RWPE2 (cell line): Measurements from ENCODE around the gene SMIM12.

Experiments used
- ATAC-seq: fragments of 200-7000 bp; cut with Tn5 transposase; 3 replicates; pipeline ENCODE4 v1.9.1; 2021; ENCODE audit warnings: low read depth
- DNase-seq: peaks from one replicate; pipeline ENCODE4 v3.0.0-alpha.2; 2020; ENCODE audit warnings: low spot score
- H3K27ac ChIP-seq: fragments of 450-650 bp; 2 replicates; pipeline ENCODE4 v1.5.1; 2017; ENCODE audit warnings: mild to moderate bottlenecking; ENCODE audit not compliant: poor library complexity, severe bottlenecking
- H3K27me3 ChIP-seq: fragments of 250-450 bp; sonication (Bioruptor Pico); 2 replicates; pipeline ENCODE4 v1.5.1; 2021; ENCODE audit warnings: mild to moderate bottlenecking, moderate library complexity; ENCODE audit not compliant: insufficient read depth, poor library complexity, severe bottlenecking
- H3K36me3 ChIP-seq: fragments of 250-450 bp; sonication (Bioruptor Pico); 2 replicates; pipeline ENCODE4 v1.5.1; 2020; ENCODE audit warnings: low read depth, mild to moderate bottlenecking, moderate library complexity
- H3K4me1 ChIP-seq: fragments of 250-450 bp; sonication (Bioruptor Pico); 2 replicates; pipeline ENCODE4 v1.5.1; 2021; ENCODE audit warnings: mild to moderate bottlenecking, moderate library complexity; ENCODE audit not compliant: insufficient read depth, poor library complexity, severe bottlenecking
- H3K4me3 ChIP-seq: fragments of 250-450 bp; sonication (Bioruptor Pico); 2 replicates; pipeline ENCODE4 v1.5.1; 2021; ENCODE audit warnings: mild to moderate bottlenecking, moderate library complexity; ENCODE audit not compliant: severe bottlenecking
- H3K9me3 ChIP-seq: fragments of 250-450 bp; sonication (Bioruptor Pico); 2 replicates; pipeline ENCODE4 v1.5.1; 2021; ENCODE audit warnings: mild to moderate bottlenecking, moderate library complexity; ENCODE audit not compliant: severe bottlenecking
- TF ChIP-seq, protein P1 (sequence below): fragments of 450-650 bp; IDR thresholded peaks from one replicate; pipeline ENCODE4 v1.5.1; 2017; ENCODE audit warnings: mild to moderate bottlenecking, moderate library complexity; ENCODE audit not compliant: poor library complexity, severe bottlenecking

The SMIM12 gene

DNA sequence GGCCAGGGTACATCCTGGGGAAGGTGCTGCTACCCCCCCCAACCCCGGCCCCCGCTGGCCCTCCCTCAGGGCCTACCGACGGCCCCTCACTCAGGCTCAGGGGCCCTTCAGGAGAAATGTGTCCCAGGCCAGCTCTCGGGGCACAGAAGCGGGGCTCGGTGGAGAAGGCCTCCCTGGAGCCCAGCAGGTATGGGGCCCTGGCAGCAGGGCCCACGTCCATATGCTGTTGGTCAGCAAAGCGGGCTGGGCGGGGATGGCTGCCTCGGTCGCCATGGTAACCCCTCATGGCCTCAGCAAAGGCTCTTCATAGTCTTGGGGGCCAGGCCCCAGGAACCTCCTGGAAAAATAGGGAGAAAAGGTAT is 45.5 kb upstream of the SMIM12 start:
- no peaks in the 10 kb centered on the region for H3K4me1 ChIP-seq
- H3K27ac ChIP-seq, result no peak overlapping the region
- DNase-seq (no peak), ATAC-seq (no peak)
- TF ChIP-seq, protein P1, sequence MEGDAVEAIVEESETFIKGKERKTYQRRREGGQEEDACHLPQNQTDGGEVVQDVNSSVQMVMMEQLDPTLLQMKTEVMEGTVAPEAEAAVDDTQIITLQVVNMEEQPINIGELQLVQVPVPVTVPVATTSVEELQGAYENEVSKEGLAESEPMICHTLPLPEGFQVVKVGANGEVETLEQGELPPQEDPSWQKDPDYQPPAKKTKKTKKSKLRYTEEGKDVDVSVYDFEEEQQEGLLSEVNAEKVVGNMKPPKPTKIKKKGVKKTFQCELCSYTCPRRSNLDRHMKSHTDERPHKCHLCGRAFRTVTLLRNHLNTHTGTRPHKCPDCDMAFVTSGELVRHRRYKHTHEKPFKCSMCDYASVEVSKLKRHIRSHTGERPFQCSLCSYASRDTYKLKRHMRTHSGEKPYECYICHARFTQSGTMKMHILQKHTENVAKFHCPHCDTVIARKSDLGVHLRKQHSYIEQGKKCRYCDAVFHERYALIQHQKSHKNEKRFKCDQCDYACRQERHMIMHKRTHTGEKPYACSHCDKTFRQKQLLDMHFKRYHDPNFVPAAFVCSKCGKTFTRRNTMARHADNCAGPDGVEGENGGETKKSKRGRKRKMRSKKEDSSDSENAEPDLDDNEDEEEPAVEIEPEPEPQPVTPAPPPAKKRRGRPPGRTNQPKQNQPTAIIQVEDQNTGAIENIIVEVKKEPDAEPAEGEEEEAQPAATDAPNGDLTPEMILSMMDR, result no peak
- H3K36me3 ChIP-seq, result no peaks in the 10 kb centered on the region
- H3K4me3 ChIP-seq, result no peak overlapping the region
- H3K9me3 ChIP-seq, result no peaks in the 10 kb centered on the region
- no peaks in the 10 kb centered on the region for H3K27me3 ChIP-seq

DNA sequence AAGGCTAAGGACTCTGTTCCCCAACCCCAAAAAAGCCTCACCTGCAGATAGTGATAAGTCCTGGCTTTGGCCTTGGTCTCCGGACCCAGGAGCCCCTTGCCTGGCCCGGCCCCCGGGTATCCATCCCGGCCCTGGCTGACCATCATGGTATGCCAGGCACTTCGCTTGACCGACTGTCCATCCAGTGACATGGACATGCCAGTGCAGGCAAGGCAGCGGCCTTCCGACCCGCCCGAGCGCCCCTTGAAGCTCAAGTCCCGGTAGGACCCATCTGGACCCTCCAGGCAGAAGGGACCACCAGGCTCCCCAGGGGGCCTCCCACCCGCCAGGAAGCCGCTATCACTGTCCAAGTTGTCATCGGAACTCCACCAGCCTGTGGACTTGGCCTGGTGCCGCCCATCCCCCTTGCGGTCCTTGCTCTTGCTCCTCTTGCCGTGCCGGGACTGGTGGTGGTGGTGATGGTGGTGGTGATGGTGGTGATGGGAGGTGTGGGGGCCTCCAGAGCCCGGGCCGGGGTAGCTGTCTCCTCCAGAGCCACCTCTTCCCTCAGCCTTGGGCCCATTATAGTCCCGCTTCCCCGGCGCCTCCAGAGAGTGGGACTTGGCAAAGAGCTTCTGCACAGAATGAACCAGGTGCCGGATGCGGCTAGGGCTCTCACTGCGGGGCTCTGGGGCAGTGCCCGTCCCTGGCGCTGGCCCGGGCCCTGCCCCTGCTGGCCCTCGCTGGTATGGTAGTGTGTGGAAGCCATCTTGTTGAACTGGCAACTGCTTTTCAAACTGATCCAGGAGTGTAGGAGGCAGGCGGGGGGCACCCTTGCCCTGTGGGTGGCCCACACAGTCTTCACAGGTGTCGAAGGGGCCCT is 44.9 kb upstream of the SMIM12 start:
- Histone ChIP-seq H3K36me3 (no peaks in the 10 kb centered on the region), H3K4me3 (no peak overlapping the region), H3K27me3 (no peaks in the 10 kb centered on the region), H3K4me1 (no peaks in the 10 kb centered on the region), H3K27ac (no peak overlapping the region), H3K9me3 (no peaks in the 10 kb centered on the region)
- TF ChIP-seq, protein P1, result no peak
- no peak for ATAC-seq
- no peak for DNase-seq

DNA sequence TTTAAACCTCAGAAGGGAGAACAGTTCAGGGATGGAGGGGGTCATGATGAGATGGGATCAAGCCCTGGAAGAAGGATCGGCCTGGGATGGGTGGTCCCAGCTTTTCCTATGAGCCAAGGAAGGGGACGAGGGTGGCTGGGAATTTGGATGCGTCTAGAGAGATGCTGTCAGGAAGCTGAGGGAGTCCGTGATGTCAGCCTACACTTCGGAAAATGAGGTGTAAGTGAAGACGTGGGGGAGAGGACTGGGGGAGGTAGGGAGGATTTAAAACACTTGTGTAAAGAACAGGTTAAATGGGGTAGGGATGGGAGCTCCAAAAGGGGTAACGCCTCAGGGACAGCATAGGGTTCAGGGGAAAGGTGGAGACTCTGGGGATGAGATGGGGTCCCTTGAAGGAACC is 42.4 kb upstream of the SMIM12 start:
- Histone ChIP-seq H3K4me1 (no peaks in the 10 kb centered on the region), H3K36me3 (no peaks in the 10 kb centered on the region), H3K27me3 (no peaks in the 10 kb centered on the region), H3K4me3 (no peak overlapping the region), H3K27ac (no peak overlapping the region), H3K9me3 (no peaks in the 10 kb centered on the region)
- TF ChIP-seq, protein P1, result no peak
- DNase-seq (no peak), ATAC-seq (no peak)

DNA sequence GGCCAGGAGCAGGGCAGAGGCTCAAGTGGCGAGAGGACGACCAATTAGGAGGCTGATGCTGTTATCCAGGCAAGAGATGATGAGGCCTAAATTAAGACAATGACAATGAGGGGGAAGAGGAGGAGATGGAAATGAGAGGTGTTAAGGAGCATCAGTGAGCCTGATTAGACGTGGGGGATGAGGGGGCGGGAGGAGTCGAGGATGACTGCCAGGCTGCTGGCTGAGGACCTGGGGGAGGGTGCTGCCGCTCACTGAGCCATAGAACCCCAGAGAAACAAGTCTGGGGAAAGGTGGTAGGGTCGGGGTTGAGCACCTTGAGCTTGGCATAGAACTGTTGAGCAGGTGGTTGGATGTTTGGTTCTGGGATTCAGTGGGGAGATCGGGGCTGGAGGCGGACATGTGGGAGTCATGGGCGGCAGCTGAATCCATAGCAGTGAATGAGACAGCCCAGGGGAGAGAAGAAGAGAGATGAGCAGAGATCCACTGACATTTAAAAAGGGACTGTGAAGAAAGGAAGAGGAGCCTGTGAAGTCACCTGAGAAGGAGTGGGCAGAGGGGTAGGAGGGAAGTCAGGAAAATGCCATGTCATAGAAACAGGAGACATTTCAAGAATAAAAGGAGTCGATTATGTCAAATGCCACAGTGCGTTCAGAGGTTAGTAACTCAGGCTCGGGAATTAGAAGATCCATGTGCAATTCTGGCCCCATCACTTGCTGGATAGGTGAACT is 41.4 kb upstream of the SMIM12 start:
- Histone ChIP-seq H3K27ac (no peak overlapping the region), H3K9me3 (no peaks in the 10 kb centered on the region), H3K4me1 (no peaks in the 10 kb centered on the region), H3K4me3 (no peak overlapping the region), H3K36me3 (no peaks in the 10 kb centered on the region), H3K27me3 (no peaks in the 10 kb centered on the region)
- TF ChIP-seq, protein P1, result no peak
- DNase-seq (no peak), ATAC-seq (no peak)
